ENCODE measurements around the gene XCR1. TPM values are rescaled to one million over a fixed set of nuclear protein-coding genes. Genes with fewer than 3 reads are reported as not detected.

The XCR1 gene, protein sequence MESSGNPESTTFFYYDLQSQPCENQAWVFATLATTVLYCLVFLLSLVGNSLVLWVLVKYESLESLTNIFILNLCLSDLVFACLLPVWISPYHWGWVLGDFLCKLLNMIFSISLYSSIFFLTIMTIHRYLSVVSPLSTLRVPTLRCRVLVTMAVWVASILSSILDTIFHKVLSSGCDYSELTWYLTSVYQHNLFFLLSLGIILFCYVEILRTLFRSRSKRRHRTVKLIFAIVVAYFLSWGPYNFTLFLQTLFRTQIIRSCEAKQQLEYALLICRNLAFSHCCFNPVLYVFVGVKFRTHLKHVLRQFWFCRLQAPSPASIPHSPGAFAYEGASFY
- 0.18 TPM for total RNA-seq
- under 1 TPM; 0.08 to 0.60 (median 0.13) TPM for polyA plus RNA-seq (ENCODE audit: insufficient read depth in 1 of 8, insufficient read length in 8 of 8, low replicate concordance in 1 of 8)
- long read RNA-seq, donor 1, result 0 reads
- long read RNA-seq, donor 2, result 0 reads
- long read RNA-seq, donor 3, result 0 reads
- long read RNA-seq, donor 4, result 0 reads
- long read RNA-seq, donor 5, result 0 reads
- long read RNA-seq, donor 6, result 0 reads
- long read RNA-seq, donor 7, result 0 reads
- long read RNA-seq, donor 8, result 0 reads
- long read RNA-seq, donor 9, result 0 reads
- long read RNA-seq, donor 10, result 0 reads
- long read RNA-seq, donor 11, result 0 reads

DNA sequence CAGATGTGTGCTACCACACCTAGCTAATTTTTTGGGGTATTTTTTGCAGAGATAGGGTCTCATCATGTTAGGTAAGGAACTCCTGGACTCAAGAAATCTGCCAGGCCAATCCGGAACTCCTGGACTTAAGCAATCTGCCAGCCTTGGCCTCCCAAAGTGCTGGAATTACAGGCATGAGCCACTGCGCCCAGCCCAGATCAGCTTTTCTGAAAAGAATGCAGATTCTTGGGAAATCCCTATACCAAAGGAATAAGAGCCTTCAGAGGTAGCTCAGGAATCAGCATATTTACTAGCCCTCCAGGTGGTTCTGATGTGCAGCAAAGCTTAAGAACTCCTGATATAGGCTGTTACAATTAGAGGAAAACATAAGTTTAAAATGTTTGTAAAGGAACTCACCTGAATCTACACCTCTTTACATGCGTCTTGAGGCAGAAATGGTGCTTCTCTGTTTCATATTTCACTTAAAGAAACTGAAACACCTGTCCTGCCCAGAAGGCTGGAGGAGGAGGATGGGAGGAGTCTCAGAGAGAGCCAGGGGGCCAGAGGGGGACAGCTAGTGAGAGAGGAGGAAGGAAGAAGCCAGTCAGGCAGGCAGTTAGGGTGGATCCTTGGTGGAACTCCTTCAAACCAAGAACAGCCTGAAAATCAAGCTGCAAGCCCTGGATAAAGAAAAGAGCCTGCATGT, at the start of gene XCR1:
Gene XCR1, minus strand, starts transcription at position 463 of the 685 bp plus-strand sequence. CDS start 5,536 bp downstream, outside the sequence.
- H3K27me3 ChIP-seq (ENCODE audit: control insufficient read depth, insufficient read depth, low read length), result no peaks in the 10 kb centered on the region
- H3K4me3 ChIP-seq (ENCODE audit: low read length), result no peak within 1 kb of the TSS
- no peaks in the 10 kb centered on the region for H3K36me3 ChIP-seq (ENCODE audit: control insufficient read depth, insufficient read depth, low read length)
- no peaks in the 10 kb centered on the region for H3K4me1 ChIP-seq (ENCODE audit: control insufficient read depth, insufficient read depth, low read length)
- WGBS (ENCODE audit: insufficient coverage), result 92% methylated on average over 2 of the region's 3 CpGs
- no peak for DNase-seq
- H3K9me3 ChIP-seq (replicated peaks; ENCODE audit: control insufficient read depth, low read depth, low read length), result peaks cover 11% of the 10 kb centered on the region
- no peak within 1 kb of the TSS for H3K27ac ChIP-seq (ENCODE audit: low read length)

DNA sequence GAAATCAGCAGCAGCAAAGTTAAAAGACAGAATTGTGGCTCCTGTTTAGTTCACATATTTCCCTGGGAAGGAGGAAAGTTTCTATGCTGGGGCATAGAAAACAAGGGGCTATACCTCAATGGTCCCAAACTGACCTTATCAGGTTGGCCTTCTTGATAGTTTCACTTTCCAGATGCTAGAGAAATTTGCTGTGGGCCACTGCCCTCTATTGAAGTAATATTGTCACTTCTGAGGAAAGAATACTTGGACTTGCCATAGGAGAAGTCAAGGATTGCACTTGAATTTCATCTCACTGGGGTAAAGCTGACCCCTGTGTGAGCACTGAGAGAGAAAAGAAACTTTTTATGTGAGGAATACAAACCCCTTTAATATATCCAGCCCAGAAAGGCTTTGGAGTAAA, 49.3 kb upstream of the XCR1 start:
- H3K4me3 ChIP-seq (ENCODE audit: low read length), result no peak overlapping the region
- no peaks in the 10 kb centered on the region for H3K36me3 ChIP-seq (ENCODE audit: control insufficient read depth, insufficient read depth, low read length)
- DNase-seq, result no peak
- H3K9me3 ChIP-seq (replicated peaks; ENCODE audit: control insufficient read depth, low read depth, low read length), result no peaks in the 10 kb centered on the region
- H3K27ac ChIP-seq (ENCODE audit: low read length), result no peak overlapping the region
- peaks cover 4% of the 10 kb centered on the region for H3K27me3 ChIP-seq (ENCODE audit: control insufficient read depth, insufficient read depth, low read length)
- H3K4me1 ChIP-seq (ENCODE audit: control insufficient read depth, insufficient read depth, low read length), result peaks cover 2% of the 10 kb centered on the region

DNA sequence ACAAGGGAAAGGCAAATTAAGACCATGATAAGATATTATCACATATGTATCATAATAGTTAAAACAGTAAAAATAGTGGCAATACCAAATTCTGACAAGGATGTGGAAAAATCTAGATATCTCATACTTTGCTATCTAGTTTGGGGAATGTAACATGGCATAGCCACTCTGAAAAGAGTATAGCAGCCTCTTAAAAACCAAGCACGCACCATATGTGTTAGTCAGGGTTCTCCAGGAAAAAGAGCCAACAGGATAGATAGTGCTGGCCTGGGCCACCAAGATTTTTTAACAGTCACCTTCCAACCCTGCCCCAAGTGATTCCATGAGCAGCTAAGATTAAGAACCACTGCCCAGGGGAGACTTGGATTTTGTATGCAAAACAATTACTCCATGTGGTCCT, 48.5 kb upstream of the XCR1 start:
- no peaks in the 10 kb centered on the region for H3K9me3 ChIP-seq (replicated peaks; ENCODE audit: control insufficient read depth, low read depth, low read length)
- H3K36me3 ChIP-seq (ENCODE audit: control insufficient read depth, insufficient read depth, low read length), result no peaks in the 10 kb centered on the region
- peaks cover 4% of the 10 kb centered on the region for H3K27me3 ChIP-seq (ENCODE audit: control insufficient read depth, insufficient read depth, low read length)
- WGBS (ENCODE audit: insufficient coverage), result 100% methylated on average over 1 of the region's 1 CpG
- DNase-seq, result no peak
- no peak overlapping the region for H3K4me3 ChIP-seq (ENCODE audit: low read length)
- H3K4me1 ChIP-seq (ENCODE audit: control insufficient read depth, insufficient read depth, low read length), result peaks cover 2% of the 10 kb centered on the region
- no peak overlapping the region for H3K27ac ChIP-seq (ENCODE audit: low read length)

DNA sequence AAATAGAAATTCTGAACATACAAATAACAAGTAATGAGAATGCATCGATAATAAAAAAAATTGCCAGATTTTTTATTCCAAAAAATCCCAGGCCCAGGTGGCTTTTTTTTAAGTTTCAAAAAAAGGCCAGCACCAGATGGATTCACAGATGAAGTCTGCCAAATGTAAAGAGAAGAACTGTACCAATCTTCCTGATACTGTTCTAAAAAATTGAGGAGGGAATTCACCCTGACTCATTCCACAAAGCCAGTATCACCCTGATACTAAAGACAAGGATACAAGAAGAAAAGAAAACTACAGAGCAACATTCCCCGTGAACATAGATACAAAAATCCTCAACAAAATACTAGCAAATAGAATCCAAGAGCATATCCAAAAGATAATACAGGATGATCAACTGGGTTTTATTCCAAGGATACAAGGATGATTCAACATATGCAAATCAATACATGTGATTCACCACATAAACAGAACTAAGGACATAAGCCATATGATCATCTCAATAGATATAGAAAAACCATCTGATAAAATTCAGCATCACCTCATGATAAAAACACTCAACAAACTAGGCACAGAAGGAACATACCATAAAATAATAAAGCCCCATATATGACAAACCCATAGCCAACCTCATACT, 44.1 kb upstream of the XCR1 start:
- no peak overlapping the region for H3K27ac ChIP-seq (ENCODE audit: low read length)
- no CpG with 5 or more reads among the region's 2 CpGs for whole genome bisulfite sequencing (ENCODE audit: insufficient coverage)
- DNase-seq, result no peak

DNA sequence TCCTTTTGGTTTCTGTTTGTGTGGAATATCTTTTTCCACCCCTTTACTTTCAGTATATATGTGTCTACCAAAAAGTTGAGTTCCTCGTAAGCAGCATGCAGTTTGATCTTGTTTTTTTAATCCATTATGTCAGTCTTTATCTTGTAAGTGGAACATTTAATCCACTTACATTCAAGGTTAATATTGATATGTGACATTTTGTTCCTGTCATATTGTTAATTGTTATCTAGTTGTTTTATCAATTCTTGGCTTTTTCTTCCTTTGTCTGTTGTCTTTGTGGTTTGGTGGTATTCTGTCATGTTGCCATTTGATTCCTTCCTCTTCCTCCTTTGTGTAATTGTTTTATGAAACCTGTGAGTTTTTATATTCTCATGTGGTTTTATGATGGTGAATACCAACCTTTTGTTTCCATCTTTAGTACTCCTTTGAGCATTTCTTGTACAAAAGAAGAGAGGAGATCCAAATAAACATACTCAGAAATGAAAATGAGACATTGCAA, 43.4 kb upstream of the XCR1 start:
- H3K4me3 ChIP-seq (ENCODE audit: low read length), result no peak overlapping the region
- WGBS (ENCODE audit: insufficient coverage), result no CpG with 5 or more reads among the region's 1 CpG
- peaks cover 8% of the 10 kb centered on the region for H3K4me1 ChIP-seq (ENCODE audit: control insufficient read depth, insufficient read depth, low read length)
- no peak overlapping the region for H3K27ac ChIP-seq (ENCODE audit: low read length)
- no peaks in the 10 kb centered on the region for H3K36me3 ChIP-seq (ENCODE audit: control insufficient read depth, insufficient read depth, low read length)
- no peak for DNase-seq
- no peaks in the 10 kb centered on the region for H3K9me3 ChIP-seq (replicated peaks; ENCODE audit: control insufficient read depth, low read depth, low read length)
- peaks cover 5% of the 10 kb centered on the region for H3K27me3 ChIP-seq (ENCODE audit: control insufficient read depth, insufficient read depth, low read length)

More for the DNA sequence above, 44.1 kb upstream of the XCR1 start:
- Histone ChIP-seq H3K36me3 (ENCODE audit: control insufficient read depth, insufficient read depth, low read length) (no peaks in the 10 kb centered on the region), H3K4me3 (ENCODE audit: low read length) (no peak overlapping the region), H3K4me1 (ENCODE audit: control insufficient read depth, insufficient read depth, low read length) (peaks cover 5% of the 10 kb centered on the region), H3K27me3 (ENCODE audit: control insufficient read depth, insufficient read depth, low read length) (peaks cover 4% of the 10 kb centered on the region), H3K9me3 (replicated peaks; ENCODE audit: control insufficient read depth, low read depth, low read length) (no peaks in the 10 kb centered on the region)

DNA sequence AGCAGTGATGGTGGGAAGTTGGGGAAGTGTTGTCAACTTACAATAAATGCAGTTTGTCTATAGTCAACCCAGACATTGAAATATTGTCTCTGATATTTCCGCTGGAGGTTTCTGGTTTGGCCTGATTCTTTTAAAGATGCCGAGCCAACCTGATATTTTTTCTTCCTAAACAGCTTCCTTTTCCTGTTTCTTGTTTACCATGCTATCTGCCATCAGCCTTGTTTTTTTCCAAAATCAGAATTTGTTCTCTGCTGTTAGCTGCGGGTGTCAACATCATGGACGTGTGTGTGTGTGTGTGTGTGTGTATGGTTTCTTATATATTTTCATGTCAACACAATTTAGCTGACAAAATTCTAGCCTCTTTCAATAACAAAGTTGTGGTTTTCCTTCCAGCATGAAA, 41.2 kb upstream of the XCR1 start:
- peaks cover 11% of the 10 kb centered on the region for H3K27me3 ChIP-seq (ENCODE audit: control insufficient read depth, insufficient read depth, low read length)
- no peak overlapping the region for H3K27ac ChIP-seq (ENCODE audit: low read length)
- no peak for DNase-seq
- H3K9me3 ChIP-seq (replicated peaks; ENCODE audit: control insufficient read depth, low read depth, low read length), result no peaks in the 10 kb centered on the region
- no peak overlapping the region for H3K4me3 ChIP-seq (ENCODE audit: low read length)
- H3K36me3 ChIP-seq (ENCODE audit: control insufficient read depth, insufficient read depth, low read length), result no peaks in the 10 kb centered on the region
- 100% methylated on average over 1 of the region's 4 CpGs for WGBS (ENCODE audit: insufficient coverage)
- H3K4me1 ChIP-seq (ENCODE audit: control insufficient read depth, insufficient read depth, low read length), result peaks cover 14% of the 10 kb centered on the region

DNA sequence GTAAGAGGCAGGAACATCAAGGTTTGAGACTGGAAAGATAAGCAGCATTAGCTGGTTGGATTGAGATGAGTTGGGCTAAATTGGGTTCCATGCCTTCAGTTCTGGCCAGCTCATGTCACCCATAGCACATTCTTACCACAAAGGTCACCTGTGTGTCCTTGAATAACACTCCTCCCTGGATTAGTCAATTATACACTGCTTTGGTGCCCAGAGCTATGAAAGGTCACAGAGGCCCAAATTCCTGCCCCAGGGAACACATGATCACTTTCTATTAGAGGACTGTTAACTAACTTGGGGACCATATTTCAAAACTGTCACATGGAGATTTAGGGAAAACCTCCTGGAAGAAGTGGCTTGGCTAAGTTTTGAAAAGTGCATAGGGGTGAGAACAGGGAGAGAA, 40.1 kb upstream of the XCR1 start:
- Histone ChIP-seq H3K9me3 (replicated peaks; ENCODE audit: control insufficient read depth, low read depth, low read length) (no peaks in the 10 kb centered on the region), H3K4me1 (ENCODE audit: control insufficient read depth, insufficient read depth, low read length) (peaks cover 16% of the 10 kb centered on the region), H3K27ac (ENCODE audit: low read length) (no peak overlapping the region), H3K4me3 (ENCODE audit: low read length) (no peak overlapping the region), H3K27me3 (ENCODE audit: control insufficient read depth, insufficient read depth, low read length) (peaks cover 15% of the 10 kb centered on the region), H3K36me3 (ENCODE audit: control insufficient read depth, insufficient read depth, low read length) (no peaks in the 10 kb centered on the region)
- no peak for DNase-seq

DNA sequence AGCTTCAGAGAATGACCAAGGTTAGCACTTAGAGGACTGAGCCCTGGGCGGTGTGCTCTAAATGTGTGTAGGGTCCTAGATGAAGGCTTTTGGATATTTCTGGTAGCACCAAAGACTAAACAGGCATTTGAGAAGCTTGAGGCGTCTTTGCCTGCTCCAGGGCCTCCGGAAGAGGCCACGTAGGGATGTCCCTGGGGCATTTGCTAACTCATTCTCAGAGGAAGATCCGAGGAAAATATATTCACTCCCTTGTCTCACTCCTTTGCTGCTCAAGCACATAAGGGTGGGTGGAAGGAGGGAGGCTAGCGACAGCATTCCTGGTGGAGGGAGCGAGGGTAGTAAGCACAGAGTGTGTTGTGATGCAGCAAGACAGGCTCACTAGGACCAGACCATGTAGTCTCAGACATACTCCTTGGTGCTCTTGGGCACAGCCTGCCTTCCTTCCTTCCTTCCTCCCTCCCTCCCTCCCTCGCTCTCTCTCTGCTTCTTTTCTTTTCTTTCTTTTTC, 38.5 kb upstream of the XCR1 start:
- Histone ChIP-seq H3K36me3 (ENCODE audit: control insufficient read depth, insufficient read depth, low read length) (no peaks in the 10 kb centered on the region), H3K4me3 (ENCODE audit: low read length) (no peak overlapping the region), H3K27me3 (ENCODE audit: control insufficient read depth, insufficient read depth, low read length) (peaks cover 20% of the 10 kb centered on the region), H3K4me1 (ENCODE audit: control insufficient read depth, insufficient read depth, low read length) (peaks cover 16% of the 10 kb centered on the region), H3K9me3 (replicated peaks; ENCODE audit: control insufficient read depth, low read depth, low read length) (no peaks in the 10 kb centered on the region), H3K27ac (ENCODE audit: low read length) (peak overlapping the region; percentile 8)
- WGBS (ENCODE audit: insufficient coverage), result 83% methylated on average over 2 of the region's 8 CpGs
- DNase-seq, result peak; percentile 15

DNA sequence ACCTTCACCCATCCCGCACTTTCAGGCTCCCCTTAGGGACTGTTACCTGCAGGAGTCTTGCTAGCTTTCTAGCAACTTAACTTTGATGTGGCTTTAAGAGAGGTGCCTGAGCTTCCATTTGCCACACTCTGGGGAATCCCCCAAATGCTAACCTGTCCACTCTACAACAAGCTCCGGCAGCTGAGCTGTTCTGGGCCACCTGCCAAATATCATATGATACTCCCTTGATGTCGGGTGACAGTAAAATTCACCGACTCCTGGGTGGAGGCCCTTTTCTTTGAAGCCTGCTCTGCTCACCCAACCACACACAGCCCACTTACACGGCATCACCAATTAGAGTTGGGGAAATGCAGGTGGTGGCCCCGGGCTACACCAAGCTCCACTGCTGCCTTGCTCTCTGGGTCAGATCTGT, 38.0 kb upstream of the XCR1 start:
- H3K36me3 ChIP-seq (ENCODE audit: control insufficient read depth, insufficient read depth, low read length), result no peaks in the 10 kb centered on the region
- H3K4me3 ChIP-seq (ENCODE audit: low read length), result no peak overlapping the region
- H3K27me3 ChIP-seq (ENCODE audit: control insufficient read depth, insufficient read depth, low read length), result peaks cover 20% of the 10 kb centered on the region
- 6% methylated on average over 2 of the region's 6 CpGs for WGBS (ENCODE audit: insufficient coverage)
- peaks cover 16% of the 10 kb centered on the region for H3K4me1 ChIP-seq (ENCODE audit: control insufficient read depth, insufficient read depth, low read length)
- peak overlapping the region; percentile 8 for H3K27ac ChIP-seq (ENCODE audit: low read length)
- peak; percentile 65 for DNase-seq
- H3K9me3 ChIP-seq (replicated peaks; ENCODE audit: control insufficient read depth, low read depth, low read length), result no peaks in the 10 kb centered on the region

Data from muscle of leg (tissue), 16 donors.